B cell (primary cell): ENCODE data around the gene CLVS2. TPM values are rescaled to one million over a fixed set of nuclear protein-coding genes. Genes with fewer than 3 reads are reported as not detected.

ENCODE experiments used
- ATAC-seq: fragments of 200-7000 bp; cut with Tn5 transposase; one replicate; pipeline ENCODE4 v1.10.0; 2021; ENCODE audit warnings: low read depth, mild to moderate bottlenecking, moderate number of reproducible peaks, moderate library complexity
- CTCF ChIA-PET: fragments of 350-600 bp; sonication (Branson Sonifier 250); formaldehyde crosslinking; loops from one replicate; lab custom pipeline; 2021; ENCODE audit warnings: antibody characterized with exemption, inconsistent platforms; lab: Charles Lee
- POLR2A ChIA-PET: fragments of 350-600 bp; sonication (Branson Sonifier 250); formaldehyde crosslinking; loops from one replicate; lab custom pipeline; 2021; ENCODE audit warnings: antibody characterized with exemption; lab: Charles Lee
- DNase-seq: peaks from one replicate; pipeline ENCODE4 v3.0.0; 2013
- H2AFZ ChIP-seq: 2 replicates; pipeline ENCODE4 v1.6.1; 2012; ENCODE audit warnings: mild to moderate bottlenecking, low read depth, low read length; ENCODE audit not compliant: insufficient read depth, poor library complexity, severe bottlenecking
- H3K27ac ChIP-seq, 2 donors: 1 replicate in 1 of 2; 2 replicates in 1 of 2; pipeline ENCODE4 v1.5.1; 2012 to 2013; ENCODE audit warnings: low read length in 2 of 2, mild to moderate bottlenecking in 2 of 2, moderate library complexity in 1 of 2
- H3K27me3 ChIP-seq, 4 experiments: fragments of 200-600 bp in 1 of 4; sonication (generic) in 1 of 4; replicated peaks in 1 of 4; 1 replicate in 2 of 4; 2 replicates in 2 of 4; pipeline versions ENCODE4 v1.6.1 to v1.7.0; 2013 to 2016; ENCODE audit warnings: low read length in 3 of 4, mild to moderate bottlenecking in 2 of 4, mixed read lengths in 1 of 4, moderate library complexity in 1 of 4; ENCODE audit not compliant: insufficient read depth in 4 of 4, control insufficient read depth in 3 of 4; ENCODE audit errors: control extremely low read depth in 1 of 4
- H3K36me3 ChIP-seq, 2 experiments: replicated peaks in 1 of 2; 1 replicate in 1 of 2; 2 replicates in 1 of 2; pipeline versions ENCODE4 v1.6.1 to v1.7.1; 2013; ENCODE audit warnings: low read length in 1 of 2; ENCODE audit not compliant: insufficient read depth in 2 of 2, control insufficient read depth in 1 of 2; ENCODE audit errors: control extremely low read depth in 1 of 2, extremely low read depth in 1 of 2
- H3K4me1 ChIP-seq, 2 donors: fragments of 200-600 bp in 1 of 2; sonication (generic) in 1 of 2; 1 replicate in 1 of 2; 2 replicates in 1 of 2; pipeline versions ENCODE4 v1.5.1 to v1.6.1; 2013 to 2017; ENCODE audit warnings: low read length in 2 of 2; ENCODE audit not compliant: control insufficient read depth in 2 of 2, insufficient read depth in 2 of 2
- H3K4me2 ChIP-seq: replicated peaks from 2 replicates; pipeline ENCODE3; 2012; ENCODE audit warnings: mild to moderate bottlenecking, low read depth, low read length; ENCODE audit not compliant: poor library complexity, severe bottlenecking
- H3K4me3 ChIP-seq, 5 experiments: fragments of 200-600 bp in 1 of 5; sonication (generic) in 1 of 5; 1 replicate in 3 of 5; 2 replicates in 2 of 5; pipeline versions ENCODE4 v1.5.1 to v1.7.0; 2011 to 2016; ENCODE audit warnings: low read length in 4 of 5, mild to moderate bottlenecking in 4 of 5, low read depth in 2 of 5, control low read depth in 1 of 5, moderate library complexity in 1 of 5; ENCODE audit not compliant: insufficient read depth in 1 of 5; ENCODE audit errors: control extremely low read depth in 1 of 5, extremely low read depth in 1 of 5
- H3K79me2 ChIP-seq: fragments of 200-600 bp; sonication (generic); one replicate; pipeline ENCODE4 v1.6.0; 2016; ENCODE audit warnings: low read length; ENCODE audit not compliant: control insufficient read depth, insufficient read depth
- H3K9ac ChIP-seq: fragments of 200-600 bp; sonication (generic); 2 replicates; pipeline ENCODE4 v1.6.1; 2017; ENCODE audit warnings: mild to moderate bottlenecking, low read length, moderate library complexity
- H3K9me3 ChIP-seq, 3 donors: one replicate each; pipeline versions ENCODE4 v1.6.1 to v1.7.1; 2013; ENCODE audit warnings: low read length in 2 of 3; ENCODE audit not compliant: control insufficient read depth in 2 of 3, insufficient read depth in 1 of 3; ENCODE audit errors: control extremely low read depth in 1 of 3
- H4K20me1 ChIP-seq: 2 replicates; pipeline ENCODE4 v1.6.0; 2012; ENCODE audit warnings: mild to moderate bottlenecking, low read length; ENCODE audit not compliant: insufficient read depth, control insufficient read depth, poor library complexity, severe bottlenecking
- H3K27ac Mint-ChIP-seq: one replicate; pipeline ENCODE4 v1.8.0; 2021; ENCODE audit warnings: mixed read lengths
- H3K27me3 Mint-ChIP-seq: one replicate; pipeline ENCODE4 v1.8.0; 2021; ENCODE audit warnings: mixed read lengths
- H3K4me1 Mint-ChIP-seq: one replicate; pipeline ENCODE4 v1.8.0; 2021; ENCODE audit warnings: mixed read lengths
- H3K4me3 Mint-ChIP-seq: one replicate; pipeline ENCODE4 v1.8.0; 2021; ENCODE audit warnings: mixed read lengths
- H3K9me3 Mint-ChIP-seq: one replicate; pipeline ENCODE4 v1.8.0; 2022; ENCODE audit warnings: mixed read lengths; ENCODE audit not compliant: insufficient read depth
- EZH2 ChIP-seq: IDR thresholded peaks from 2 replicates; pipeline ENCODE4 v1.6.1; 2012; ENCODE audit warnings: borderline replicate concordance, low read depth, mild to moderate bottlenecking, moderate library complexity, low read length; ENCODE audit not compliant: insufficient read depth, poor library complexity, severe bottlenecking
- WGBS: methylation state at CpG from one replicate; pipeline ENCODE4 v1.1.5; 2013; ENCODE audit warnings: missing lambda C conversion rate; ENCODE audit not compliant: insufficient coverage; 5-methylcytosine and 5-hydroxymethylcytosine counted together
- intact Hi-C: fragments of 100-400 bp; cut with micrococcal nuclease; formaldehyde crosslinking; loops from one replicate; pipeline ENCODE4 v1.10.0; 2022
- polyA plus RNA-seq: library from polyadenylated mRNA; depleted of rRNA; stranded (reverse); fragments of >200 nt; gene quantifications from 2 replicates; pipeline ENCODE4 v1.2.3, GENCODE V29; 2012
- total RNA-seq, 2 donors: library from RNA; stranded (reverse); fragments of 120-200 nt in 1 of 2; gene quantifications; 1 replicate in 1 of 2; 2 replicates in 1 of 2; pipeline versions ENCODE4 v1.2.3 to v1.2.4, GENCODE V29; 2013 to 2022
- TF ChIP-seq, protein P1 (sequence below): fragments of 200-600 bp; IDR thresholded peaks from one replicate; pipeline ENCODE4 v1.8.0; 2022; ENCODE audit warnings: antibody characterized with exemption, mild to moderate bottlenecking

CLVS2 gene
- total and polyA plus RNA-seq, 2 donors (not counting 1 experiment from before 2014, with no cell fraction given), result not detected

- 86% methylated on average over 6 of the region's 8 CpGs for WGBS
- ATAC-seq, result no peak
- no peak overlapping the region for H3K4me3 Mint-ChIP-seq
- no peak overlapping the region for H2AFZ ChIP-seq
- H3K9me3 Mint-ChIP-seq, result no peaks in the 10 kb centered on the region
- TF ChIP-seq, protein P1, sequence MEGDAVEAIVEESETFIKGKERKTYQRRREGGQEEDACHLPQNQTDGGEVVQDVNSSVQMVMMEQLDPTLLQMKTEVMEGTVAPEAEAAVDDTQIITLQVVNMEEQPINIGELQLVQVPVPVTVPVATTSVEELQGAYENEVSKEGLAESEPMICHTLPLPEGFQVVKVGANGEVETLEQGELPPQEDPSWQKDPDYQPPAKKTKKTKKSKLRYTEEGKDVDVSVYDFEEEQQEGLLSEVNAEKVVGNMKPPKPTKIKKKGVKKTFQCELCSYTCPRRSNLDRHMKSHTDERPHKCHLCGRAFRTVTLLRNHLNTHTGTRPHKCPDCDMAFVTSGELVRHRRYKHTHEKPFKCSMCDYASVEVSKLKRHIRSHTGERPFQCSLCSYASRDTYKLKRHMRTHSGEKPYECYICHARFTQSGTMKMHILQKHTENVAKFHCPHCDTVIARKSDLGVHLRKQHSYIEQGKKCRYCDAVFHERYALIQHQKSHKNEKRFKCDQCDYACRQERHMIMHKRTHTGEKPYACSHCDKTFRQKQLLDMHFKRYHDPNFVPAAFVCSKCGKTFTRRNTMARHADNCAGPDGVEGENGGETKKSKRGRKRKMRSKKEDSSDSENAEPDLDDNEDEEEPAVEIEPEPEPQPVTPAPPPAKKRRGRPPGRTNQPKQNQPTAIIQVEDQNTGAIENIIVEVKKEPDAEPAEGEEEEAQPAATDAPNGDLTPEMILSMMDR, result no peak
- TF ChIP-seq EZH2, result no peak
- no peaks in the 10 kb centered on the region for H3K9me3 ChIP-seq
- H3K27me3 Mint-ChIP-seq, result no peaks in the 10 kb centered on the region
- H3K36me3 ChIP-seq, result no peaks in the 10 kb centered on the region
- intact Hi-C loops, result no loop called here
- ChIA-PET CTCF (no interaction called here), POLR2A (no interaction called here)
- H3K27me3 ChIP-seq, result no peaks in the 10 kb centered on the region
- H3K4me1 ChIP-seq, result no peaks in the 10 kb centered on the region
- no peaks in the 10 kb centered on the region for H3K4me1 Mint-ChIP-seq
- no peak overlapping the region for H3K27ac ChIP-seq
- H3K9ac ChIP-seq, result no peak overlapping the region
- H4K20me1 ChIP-seq, result no peaks in the 10 kb centered on the region
- no peak overlapping the region for H3K27ac Mint-ChIP-seq
- H3K79me2 ChIP-seq, result no peaks in the 10 kb centered on the region
- no peak overlapping the region for H3K4me3 ChIP-seq
- no peak for DNase-seq
- H3K4me2 ChIP-seq, result no peak overlapping the region
Measured at GRCh38 chr6:123053602-123054225, 57.7 kb downstream of the CLVS2 start.

DNA sequence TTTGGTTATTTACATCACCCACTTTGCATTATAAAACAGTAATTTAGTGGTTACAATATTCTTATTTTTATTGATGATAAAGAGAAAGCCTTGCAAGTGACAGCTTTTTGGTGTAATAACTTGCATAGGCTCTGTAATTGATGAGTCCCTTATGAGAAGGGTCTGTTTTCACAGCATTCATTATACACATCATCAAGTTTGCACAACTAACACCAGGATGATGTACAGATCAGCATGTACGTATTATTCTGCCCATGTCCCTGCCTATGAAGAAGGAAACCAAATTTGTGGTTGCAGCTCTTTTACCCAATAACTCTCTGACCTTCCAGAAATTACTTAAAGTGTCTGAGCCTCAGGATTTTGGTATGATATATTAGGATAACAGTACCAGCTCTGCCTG, 59.2 kb downstream of the CLVS2 start:
- intact Hi-C loops, result no loop called here
- no peak overlapping the region for H3K4me2 ChIP-seq
- no peak overlapping the region for H3K4me3 Mint-ChIP-seq
- no peak overlapping the region for H2AFZ ChIP-seq
- no peaks in the 10 kb centered on the region for H3K27me3 Mint-ChIP-seq
- no peak overlapping the region for H3K9ac ChIP-seq
- H3K4me1 Mint-ChIP-seq, result no peaks in the 10 kb centered on the region
- no peaks in the 10 kb centered on the region for H3K9me3 ChIP-seq
- POLR2A ChIA-PET, result no interaction called here
- WGBS, result no CpG with 5 or more reads among the region's 1 CpG
- H3K27ac ChIP-seq, result no peak overlapping the region
- no peaks in the 10 kb centered on the region for H3K79me2 ChIP-seq
- H3K27me3 ChIP-seq, result no peaks in the 10 kb centered on the region
- CTCF ChIA-PET, result no interaction called here
- no peaks in the 10 kb centered on the region for H4K20me1 ChIP-seq
- no peaks in the 10 kb centered on the region for H3K4me1 ChIP-seq
- no peaks in the 10 kb centered on the region for H3K9me3 Mint-ChIP-seq
- no peaks in the 10 kb centered on the region for H3K36me3 ChIP-seq
- ATAC-seq (no peak), DNase-seq (no peak)
- TF ChIP-seq, protein P1, result no peak
- no peak for TF ChIP-seq EZH2
- no peak overlapping the region for H3K4me3 ChIP-seq
- no peak overlapping the region for H3K27ac Mint-ChIP-seq
